Muscle layer of duodenum (tissue), 2 donors: ENCODE measurements around the gene DYNLT3.

Experiments used
- H3K27ac ChIP-seq: one replicate; pipeline ENCODE4 v1.7.0; 2013; ENCODE audit warnings: mild to moderate bottlenecking, low read length
- H3K27me3 ChIP-seq: one replicate; pipeline ENCODE4 v1.7.0; 2013; ENCODE audit warnings: low read depth, mild to moderate bottlenecking, control low read depth, low read length
- H3K36me3 ChIP-seq, 2 donors: one replicate each; pipeline ENCODE4 v1.7.0; 2013; ENCODE audit warnings: low read length in 2 of 2, control low read depth in 1 of 2, mild to moderate bottlenecking in 1 of 2; ENCODE audit not compliant: insufficient read depth in 2 of 2, control insufficient read depth in 1 of 2
- H3K4me1 ChIP-seq, 2 donors: one replicate each; pipeline ENCODE4 v1.7.0; 2013; ENCODE audit warnings: low read length in 2 of 2, mild to moderate bottlenecking in 2 of 2, control low read depth in 1 of 2, moderate library complexity in 1 of 2; ENCODE audit not compliant: insufficient read depth in 2 of 2, control insufficient read depth in 1 of 2
- H3K4me3 ChIP-seq, 2 donors: one replicate each; pipeline ENCODE4 v1.7.0; 2013; ENCODE audit warnings: low read length in 2 of 2, low read depth in 1 of 2, mild to moderate bottlenecking in 1 of 2
- H3K9me3 ChIP-seq, 2 donors: one replicate each; pipeline ENCODE4 v1.7.0; 2013; ENCODE audit warnings: low read length in 2 of 2, control low read depth in 1 of 2, mild to moderate bottlenecking in 1 of 2; ENCODE audit not compliant: control insufficient read depth in 1 of 2
- donor health status: healthy.

DYNLT3 gene

DNA sequence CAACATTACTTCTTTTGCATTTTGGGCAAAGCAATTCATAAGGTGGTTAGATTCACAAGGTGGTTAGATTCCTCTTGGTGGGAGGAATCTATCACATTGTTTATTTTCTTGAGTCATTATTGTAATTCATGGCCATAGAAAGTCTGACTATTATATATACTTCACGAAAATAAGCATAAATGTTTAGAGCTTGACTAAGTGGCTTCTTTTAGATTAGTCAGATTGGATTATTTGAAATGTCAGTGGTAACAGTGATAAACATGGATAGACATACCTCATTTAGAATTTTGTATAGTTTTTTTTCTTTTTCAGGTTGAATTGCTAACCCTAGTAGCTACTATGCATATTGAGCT, 24.9 kb upstream of the DYNLT3 start:
- H3K27ac ChIP-seq, result no peak overlapping the region
- H3K4me3 ChIP-seq, result no peak overlapping the region
- H3K27me3 ChIP-seq, result no peaks in the 10 kb centered on the region

DNA sequence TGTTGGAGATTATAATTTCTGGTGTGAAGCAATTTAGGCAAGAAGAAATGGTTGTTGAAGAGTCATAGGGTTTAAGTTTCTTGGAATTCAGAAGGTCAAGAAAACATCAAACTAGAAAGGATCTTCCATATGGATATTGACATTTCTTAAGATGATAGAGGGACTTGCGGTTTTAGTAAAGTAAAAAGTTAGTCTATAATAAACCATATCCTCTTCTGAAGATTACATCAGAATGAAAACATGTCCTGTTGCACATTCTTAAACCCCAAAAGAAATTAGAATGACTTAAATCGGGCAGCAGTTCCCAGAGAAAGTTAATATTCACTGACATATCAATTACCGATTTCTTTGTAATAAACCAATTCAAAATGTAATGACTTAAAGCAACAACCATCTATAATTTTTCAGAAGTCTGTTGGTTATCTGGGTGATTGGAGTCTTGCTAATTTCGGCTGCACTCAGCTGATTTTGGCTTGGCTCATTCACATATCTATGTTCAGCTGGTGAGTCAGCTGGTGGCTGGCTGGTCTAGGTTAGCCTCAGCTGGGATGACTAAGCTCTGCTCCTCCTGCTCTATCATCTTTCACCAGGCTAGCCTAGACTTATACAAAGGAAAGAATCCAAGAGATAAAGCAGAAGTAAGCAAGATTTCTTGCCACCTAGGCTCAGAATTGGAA, 24.4 kb upstream of the DYNLT3 start:
- no peaks in the 10 kb centered on the region for H3K9me3 ChIP-seq
- H3K4me1 ChIP-seq, result no peaks in the 10 kb centered on the region
- H3K4me3 ChIP-seq, result no peak overlapping the region
- H3K27me3 ChIP-seq, result no peaks in the 10 kb centered on the region
- no peaks in the 10 kb centered on the region for H3K36me3 ChIP-seq
- H3K27ac ChIP-seq, result no peak overlapping the region

More for the DNA sequence above, 24.9 kb upstream of the DYNLT3 start:
- no peaks in the 10 kb centered on the region for H3K4me1 ChIP-seq
- H3K36me3 ChIP-seq, result no peaks in the 10 kb centered on the region
- H3K9me3 ChIP-seq, result no peaks in the 10 kb centered on the region

DNA sequence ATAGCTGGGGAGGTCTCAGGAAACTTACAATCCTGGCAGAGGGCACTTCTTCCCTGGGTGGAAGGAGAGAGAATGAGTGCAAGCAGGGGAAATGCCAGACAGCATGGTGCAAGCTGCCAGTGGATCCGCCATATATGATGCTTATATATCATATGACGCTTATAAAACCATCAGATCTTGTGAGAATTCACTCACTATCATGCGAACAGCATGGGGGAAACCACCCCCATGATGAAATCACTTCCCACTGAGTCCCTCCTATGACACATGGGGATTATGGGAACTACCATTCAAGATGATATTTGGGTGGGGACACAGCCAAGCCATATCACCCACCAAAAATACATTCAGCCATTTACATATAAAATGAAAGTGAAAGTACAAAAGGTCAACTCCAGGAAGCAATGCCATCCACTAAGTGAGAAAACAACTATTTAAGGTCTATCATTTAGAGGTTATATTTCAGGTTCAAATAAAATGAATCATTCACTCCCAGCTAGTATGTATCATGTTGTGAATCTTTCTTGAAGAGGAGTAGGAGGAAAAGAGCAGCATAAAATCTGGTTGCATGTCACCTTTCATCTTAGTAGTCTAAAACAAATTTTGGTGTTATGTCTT, 20.3 kb upstream of the DYNLT3 start:
- no peaks in the 10 kb centered on the region for H3K9me3 ChIP-seq
- no peak overlapping the region for H3K4me3 ChIP-seq
- no peaks in the 10 kb centered on the region for H3K27me3 ChIP-seq
- H3K27ac ChIP-seq, result no peak overlapping the region
- H3K36me3 ChIP-seq, result no peaks in the 10 kb centered on the region
- no peaks in the 10 kb centered on the region for H3K4me1 ChIP-seq

DNA sequence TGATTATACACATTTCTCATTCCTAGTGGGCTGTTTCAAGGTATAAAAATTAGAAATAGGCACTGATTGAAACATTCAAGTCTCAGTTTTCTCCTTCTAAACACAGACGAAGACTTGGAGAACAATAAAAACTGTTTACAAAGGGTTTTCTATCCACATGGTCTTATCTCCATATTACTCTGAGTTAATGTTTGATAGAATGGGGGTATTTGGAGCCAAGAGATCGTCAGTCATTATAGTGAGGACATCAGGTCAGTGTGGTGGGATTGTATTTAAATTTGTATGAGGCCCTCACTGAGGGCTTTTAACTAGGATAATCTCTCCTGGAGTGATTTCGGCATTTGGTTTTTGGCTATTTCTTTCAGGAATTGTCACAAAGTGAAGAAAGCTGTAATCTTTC, 16.4 kb upstream of the DYNLT3 start:
- no peaks in the 10 kb centered on the region for H3K27me3 ChIP-seq
- no peak overlapping the region for H3K4me3 ChIP-seq
- no peaks in the 10 kb centered on the region for H3K36me3 ChIP-seq
- no peak overlapping the region for H3K27ac ChIP-seq
- H3K9me3 ChIP-seq, result no peaks in the 10 kb centered on the region
- no peaks in the 10 kb centered on the region for H3K4me1 ChIP-seq

DNA sequence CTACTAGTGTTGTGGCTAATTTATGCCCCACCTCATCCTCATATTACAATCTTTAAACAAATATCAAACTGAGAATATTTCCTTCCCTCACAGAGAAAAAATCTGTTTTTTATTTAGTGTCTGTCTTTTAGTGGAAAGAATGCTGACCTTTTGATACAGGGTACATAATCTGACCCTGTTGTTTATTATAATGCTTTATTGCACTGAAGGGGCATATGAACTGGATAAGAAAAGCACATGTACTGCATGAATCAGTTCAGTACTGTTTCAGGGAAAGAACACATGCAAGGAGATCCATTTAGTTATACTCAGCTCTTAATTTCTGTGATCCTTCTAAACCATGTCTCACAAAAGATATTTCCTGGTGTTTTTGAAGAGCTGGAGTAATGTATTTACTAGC, 15.5 kb upstream of the DYNLT3 start:
- Histone ChIP-seq H3K4me3 (no peak overlapping the region), H3K27ac (no peak overlapping the region), H3K9me3 (no peaks in the 10 kb centered on the region), H3K36me3 (no peaks in the 10 kb centered on the region), H3K27me3 (no peaks in the 10 kb centered on the region), H3K4me1 (no peaks in the 10 kb centered on the region)

DNA sequence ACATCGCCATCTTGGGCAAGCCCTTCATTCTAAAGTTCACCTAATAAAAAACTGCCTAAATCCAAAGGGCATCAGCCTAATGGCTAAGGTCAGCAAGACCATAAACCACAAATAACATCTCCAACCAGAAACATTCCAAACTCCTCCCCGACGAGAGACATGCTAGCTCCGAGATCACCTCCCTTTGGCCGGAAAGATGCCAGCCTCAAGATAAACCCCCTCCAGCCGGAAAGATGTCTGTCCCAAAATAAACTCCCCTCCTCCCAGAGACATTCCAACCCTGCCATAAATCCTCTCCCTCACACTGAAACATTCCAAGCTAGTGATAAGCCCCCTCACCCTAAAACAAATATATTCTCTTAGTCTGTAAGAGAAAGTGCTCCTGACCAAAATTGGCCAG, 13.3 kb upstream of the DYNLT3 start:
- Histone ChIP-seq H3K4me1 (no peaks in the 10 kb centered on the region), H3K36me3 (no peaks in the 10 kb centered on the region), H3K9me3 (no peaks in the 10 kb centered on the region), H3K4me3 (no peak overlapping the region), H3K27ac (no peak overlapping the region), H3K27me3 (no peaks in the 10 kb centered on the region)

DNA sequence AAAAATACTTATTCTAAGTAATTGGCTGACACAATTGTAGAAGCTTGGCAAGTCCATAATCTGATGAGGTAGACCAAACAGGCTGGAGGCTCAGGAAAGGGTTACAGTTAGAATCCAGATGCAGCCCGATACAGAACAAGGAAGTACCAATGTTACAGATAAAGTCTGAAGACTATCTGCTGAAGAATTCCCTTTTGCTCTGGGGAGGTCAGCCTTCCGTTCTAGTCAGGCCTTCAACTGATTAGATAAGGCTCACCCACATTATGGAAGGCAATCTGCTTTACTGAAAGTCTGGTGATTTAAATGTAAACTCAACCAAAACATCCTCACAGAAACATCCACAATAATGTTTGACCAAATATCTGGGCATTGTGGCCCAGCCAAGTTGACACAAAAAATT, 7.4 kb upstream of the DYNLT3 start:
- Histone ChIP-seq H3K27ac (no peak overlapping the region), H3K4me1 (no peaks in the 10 kb centered on the region), H3K4me3 (no peak overlapping the region), H3K36me3 (no peaks in the 10 kb centered on the region), H3K27me3 (no peaks in the 10 kb centered on the region), H3K9me3 (no peaks in the 10 kb centered on the region)

DNA sequence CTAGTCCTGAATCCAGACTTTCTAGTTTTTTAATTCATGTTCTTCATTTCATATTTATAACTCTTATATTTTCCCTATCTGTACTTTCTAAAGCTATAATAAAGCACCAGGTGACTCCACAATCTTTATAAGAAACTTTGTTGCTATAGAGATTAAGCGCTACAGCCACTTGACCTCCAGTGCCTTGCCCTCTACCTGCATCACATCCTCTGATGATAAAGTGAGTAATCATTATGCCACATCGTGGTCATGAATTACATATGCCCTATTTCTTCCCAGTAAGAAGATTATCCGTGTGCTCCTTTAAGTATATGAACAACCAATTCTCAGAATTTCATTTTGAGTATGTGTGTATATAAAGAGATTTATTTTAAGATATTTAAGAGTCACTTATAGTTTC, 6.8 kb upstream of the DYNLT3 start:
- H3K4me1 ChIP-seq, result no peaks in the 10 kb centered on the region
- H3K27ac ChIP-seq, result no peak overlapping the region
- no peaks in the 10 kb centered on the region for H3K36me3 ChIP-seq
- no peaks in the 10 kb centered on the region for H3K9me3 ChIP-seq
- H3K4me3 ChIP-seq, result no peak overlapping the region
- no peaks in the 10 kb centered on the region for H3K27me3 ChIP-seq

DNA sequence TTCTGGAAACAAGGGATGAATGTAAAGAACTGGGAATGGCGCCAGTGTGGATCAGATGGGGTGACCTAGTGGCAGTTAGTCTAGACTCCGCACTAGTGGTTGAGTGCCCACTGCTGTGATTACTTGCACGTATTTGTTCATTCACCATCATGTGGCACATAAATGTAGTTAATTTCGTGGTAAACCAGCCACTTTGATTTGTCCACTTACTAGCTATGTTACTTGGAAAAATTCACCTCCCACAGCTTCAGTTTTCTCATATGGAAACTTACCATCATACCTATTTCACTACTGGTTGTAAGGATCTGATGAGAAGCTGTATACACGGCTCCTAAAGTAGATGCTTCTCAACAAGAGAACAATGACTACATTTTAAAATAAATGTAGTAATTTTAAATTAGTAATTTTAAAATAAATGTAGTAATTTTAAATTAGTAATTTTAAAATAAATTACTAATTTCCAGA, 394 bp upstream of the DYNLT3 start:
- Histone ChIP-seq H3K36me3 (no peaks in the 10 kb centered on the region), H3K27me3 (no peaks in the 10 kb centered on the region), H3K9me3 (no peaks in the 10 kb centered on the region), H3K4me3 (peak overlapping the region; percentile 62 to 68), H3K27ac (peak overlapping the region; percentile 67), H3K4me1 (no peaks in the 10 kb centered on the region)

DNA sequence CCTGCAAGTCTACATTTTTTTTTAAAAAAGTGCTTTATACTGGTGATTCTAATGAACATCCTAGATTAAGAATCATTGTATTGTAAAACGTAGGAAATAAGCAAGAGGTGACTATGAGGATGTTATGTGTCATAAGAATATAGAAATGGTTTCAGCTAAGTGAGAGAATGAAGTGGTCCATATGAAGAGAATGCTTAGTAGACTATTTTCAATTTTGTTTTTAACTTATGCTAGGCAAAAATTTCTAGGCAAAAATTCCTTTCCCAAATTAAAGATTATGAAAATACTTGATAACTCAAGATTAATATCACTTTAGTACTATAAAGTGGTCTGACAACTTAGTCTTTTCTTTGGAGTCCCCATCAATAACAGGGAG, 825 bp downstream of the DYNLT3 start:
- no peaks in the 10 kb centered on the region for H3K9me3 ChIP-seq
- peak overlapping the region; percentile 74 for H3K27ac ChIP-seq
- H3K4me3 ChIP-seq, result peak overlapping the region; percentile 62 to 68

DNA sequence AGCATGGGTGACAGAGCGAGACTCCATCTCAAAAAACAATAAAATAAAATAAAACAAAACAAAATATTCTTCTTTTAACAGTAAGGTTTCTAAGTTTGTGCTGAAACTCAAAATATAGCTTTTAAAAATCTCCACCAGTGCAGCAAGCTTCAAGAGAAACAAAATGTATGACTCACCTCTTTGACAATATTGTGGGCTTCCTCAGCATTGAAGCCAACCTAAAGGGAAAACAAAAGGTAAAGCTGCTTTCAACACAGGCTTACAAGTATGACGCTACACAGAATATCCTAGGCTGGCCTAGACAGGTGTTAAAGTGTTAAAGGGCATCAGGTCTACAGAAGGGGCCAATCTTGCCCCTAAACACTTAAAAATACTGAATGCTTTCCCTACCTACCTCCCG, 1.2 kb downstream of the DYNLT3 start:
- H3K9me3 ChIP-seq, result no peaks in the 10 kb centered on the region
- no peaks in the 10 kb centered on the region for H3K36me3 ChIP-seq
- peak overlapping the region; percentile 62 to 68 for H3K4me3 ChIP-seq
- peak overlapping the region; percentile 74 for H3K27ac ChIP-seq
- no peaks in the 10 kb centered on the region for H3K27me3 ChIP-seq
- no peaks in the 10 kb centered on the region for H3K4me1 ChIP-seq

More for the DNA sequence above, 825 bp downstream of the DYNLT3 start:
- no peaks in the 10 kb centered on the region for H3K27me3 ChIP-seq
- H3K36me3 ChIP-seq, result no peaks in the 10 kb centered on the region
- H3K4me1 ChIP-seq, result no peaks in the 10 kb centered on the region

DNA sequence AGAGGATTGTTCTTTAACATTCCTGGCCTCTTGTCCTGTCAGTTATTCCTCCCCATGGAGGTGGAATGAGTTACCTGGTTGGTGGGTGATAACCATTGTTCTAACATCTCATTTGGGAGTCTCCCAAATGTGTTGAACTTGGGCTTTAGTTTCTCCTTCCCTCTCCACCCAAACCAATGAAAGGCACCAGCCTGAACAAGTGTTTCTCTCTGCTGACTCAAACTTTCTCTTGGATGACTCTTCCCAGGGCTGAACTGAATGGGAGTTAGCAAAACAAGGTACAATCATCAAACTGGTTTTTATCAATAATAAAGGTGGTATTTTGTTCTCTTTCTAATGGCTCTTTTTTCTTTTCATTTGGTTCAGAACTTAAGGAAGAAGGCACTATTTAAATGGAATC, 2.7 kb downstream of the DYNLT3 start:
- H3K9me3 ChIP-seq, result no peaks in the 10 kb centered on the region
- H3K36me3 ChIP-seq, result peaks cover 0 to 3% of the 10 kb centered on the region in 2 donors
- H3K4me1 ChIP-seq, result no peaks in the 10 kb centered on the region
- no peak overlapping the region for H3K27ac ChIP-seq
- no peaks in the 10 kb centered on the region for H3K27me3 ChIP-seq
- no peak overlapping the region for H3K4me3 ChIP-seq
